Measurements from ENCODE around the gene CHFR. TPM values are rescaled to one million over a fixed set of nuclear protein-coding genes. Genes with fewer than 3 reads are reported as not detected.

CHFR gene
- total RNA-seq, 1 experiment from 2014 or later: 49.5 TPM

GRCh38 chr12:132834181-132834711 lies 53.2 kb downstream of the CHFR start:
- H3K4me1 Mint-ChIP-seq (ENCODE audit: low read depth, unreplicated experiment): no peaks in the 10 kb centered on the region
- peaks cover 28% of the 10 kb centered on the region for H3K36me3 Mint-ChIP-seq (ENCODE audit: insufficient read depth, unreplicated experiment)
- CTCF ChIA-PET: interaction anchor here (1.4 kb wide), 1 partner anchor 18 kb away, joined by 3 read pairs; no protein-coding TSS in a partner anchor
- H3K9me3 Mint-ChIP-seq (ENCODE audit: low read depth, unreplicated experiment): no peaks in the 10 kb centered on the region
- H3K27ac Mint-ChIP-seq (ENCODE audit: unreplicated experiment): no peak overlapping the region
- no peak for DNase-seq
- no peak overlapping the region for H3K4me3 Mint-ChIP-seq (ENCODE audit: low read depth, unreplicated experiment)
- no TSS peak for BruUV-seq (replicated peaks)
- intact Hi-C loops (cut with micrococcal nuclease; ENCODE audit: unreplicated experiment): no loop called here
- no peaks in the 10 kb centered on the region for H3K27me3 Mint-ChIP-seq (ENCODE audit: unreplicated experiment)
- TF ChIP-seq CTCF (IDR thresholded peaks at IDR 0.05; ENCODE audit: unreplicated experiment): no peak

DNA sequence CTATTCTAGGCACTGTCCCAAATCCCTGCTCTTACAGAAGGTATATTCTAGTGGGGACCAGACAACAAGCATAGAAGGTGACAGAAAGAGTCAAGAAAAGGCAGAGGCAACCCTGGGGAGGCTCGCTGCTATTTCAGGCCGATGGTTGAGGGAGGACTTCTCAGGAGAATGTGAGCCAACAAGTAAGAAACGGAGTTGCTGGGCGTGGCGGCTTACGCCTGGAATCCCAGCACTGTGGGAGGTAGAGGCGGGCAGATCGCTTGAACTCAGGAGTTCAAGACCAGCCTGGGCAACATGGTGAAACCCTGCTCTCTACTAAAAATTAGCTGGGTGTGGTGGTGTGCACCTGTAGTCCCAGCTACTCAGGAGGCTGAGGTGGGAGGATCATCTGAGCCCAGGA lies 54.1 kb downstream of the CHFR start:
- Mint-ChIP-seq H3K27ac (ENCODE audit: unreplicated experiment) (no peak overlapping the region), H3K27me3 (ENCODE audit: unreplicated experiment) (no peaks in the 10 kb centered on the region), H3K9me3 (ENCODE audit: low read depth, unreplicated experiment) (no peaks in the 10 kb centered on the region), H3K4me1 (ENCODE audit: low read depth, unreplicated experiment) (no peaks in the 10 kb centered on the region), H3K4me3 (ENCODE audit: low read depth, unreplicated experiment) (no peak overlapping the region), H3K36me3 (ENCODE audit: insufficient read depth, unreplicated experiment) (peaks cover 30% of the 10 kb centered on the region)
- no peak for TF ChIP-seq CTCF (IDR thresholded peaks at IDR 0.05; ENCODE audit: unreplicated experiment)
- intact Hi-C loops (cut with micrococcal nuclease; ENCODE audit: unreplicated experiment): no loop called here
- CTCF ChIA-PET: interaction anchor here (1.4 kb wide), 1 partner anchor 17 kb away, joined by 3 read pairs; no protein-coding TSS in a partner anchor
- DNase-seq: no peak
- BruUV-seq (replicated peaks): no TSS peak

- intact Hi-C loops (cut with micrococcal nuclease; ENCODE audit: unreplicated experiment): no loop called here
- TF ChIP-seq CTCF (IDR thresholded peaks at IDR 0.05; ENCODE audit: unreplicated experiment): no peak
- Mint-ChIP-seq H3K27ac (ENCODE audit: unreplicated experiment) (no peak overlapping the region), H3K4me1 (ENCODE audit: low read depth, unreplicated experiment) (peaks cover 5% of the 10 kb centered on the region), H3K4me3 (ENCODE audit: low read depth, unreplicated experiment) (no peak overlapping the region), H3K9me3 (ENCODE audit: low read depth, unreplicated experiment) (no peaks in the 10 kb centered on the region), H3K36me3 (ENCODE audit: insufficient read depth, unreplicated experiment) (peaks cover 36% of the 10 kb centered on the region), H3K27me3 (ENCODE audit: unreplicated experiment) (no peaks in the 10 kb centered on the region)
- CTCF ChIA-PET: interaction anchor here (0.6 kb wide), 1 partner anchor 180 kb away, joined by 8 read pairs; no protein-coding TSS in a partner anchor
- no TSS peak for BruUV-seq (replicated peaks)
- DNase-seq: no peak
These were observed 55.6 kb downstream of the CHFR start for GRCh38 chr12:132831771-132832170.

DNA sequence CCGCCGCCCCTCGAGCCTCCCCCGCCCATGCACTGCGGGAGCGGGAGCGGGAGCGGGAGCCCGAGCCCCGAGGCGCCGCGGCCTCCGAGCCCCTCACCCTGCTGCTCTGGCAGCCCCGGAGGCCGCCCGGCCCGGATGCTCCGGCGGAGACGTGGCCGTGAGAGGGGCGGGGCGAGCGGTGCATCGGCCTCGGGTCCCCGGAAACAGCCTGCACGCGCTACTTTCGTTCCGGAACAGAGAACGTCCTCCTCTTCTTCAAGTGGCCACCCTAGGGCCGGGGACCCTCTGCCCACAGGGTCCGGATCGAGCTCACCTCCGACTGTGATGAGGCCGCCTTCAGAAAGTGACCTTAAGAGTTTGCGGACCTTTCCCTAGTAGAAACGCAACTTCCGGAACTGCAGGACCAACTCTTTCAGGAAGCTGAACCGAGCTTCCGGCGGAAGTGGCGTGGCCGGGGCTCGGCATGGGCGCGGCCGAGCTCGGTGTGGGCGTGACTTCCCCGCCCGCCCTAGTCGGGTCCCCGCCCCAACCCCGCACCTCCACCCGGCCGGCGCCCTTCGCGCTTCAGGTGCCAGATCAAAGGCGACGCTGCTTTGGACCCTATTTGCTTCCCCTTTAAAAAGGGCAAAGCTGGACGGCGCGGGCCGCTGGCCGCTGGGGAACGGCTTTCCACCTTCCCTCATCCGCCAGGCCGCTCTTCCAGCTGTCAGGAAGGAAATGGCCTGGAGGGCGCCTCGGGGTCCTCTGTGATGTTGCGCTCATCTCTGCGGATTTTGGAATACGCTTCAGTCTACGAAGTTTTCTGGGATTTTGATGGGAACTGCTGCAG lies 58.5 kb downstream of the CHFR start, which contains the start of gene GOLGA3:
Gene GOLGA3 (minus strand): TSS at position 164 of the 829 bp plus-strand sequence. CDS start 6,741 bp downstream, outside the sequence.
- no peaks in the 10 kb centered on the region for H3K9me3 Mint-ChIP-seq (ENCODE audit: low read depth, unreplicated experiment)
- intact Hi-C loops (cut with micrococcal nuclease; ENCODE audit: unreplicated experiment): loop anchor here (5.0 kb wide), 1 partner anchor 253 kb away; the partner anchor contains the start of gene ZNF140
- peak within 1 kb of the TSS; percentile 100 for H3K27ac Mint-ChIP-seq (ENCODE audit: unreplicated experiment)
- DNase-seq: peak; percentile 98
- no peaks in the 10 kb centered on the region for H3K27me3 Mint-ChIP-seq (ENCODE audit: unreplicated experiment)
- BruUV-seq (replicated peaks): no TSS peak
- no peak for TF ChIP-seq CTCF (IDR thresholded peaks at IDR 0.05; ENCODE audit: unreplicated experiment)
- peaks cover 61% of the 10 kb centered on the region for H3K36me3 Mint-ChIP-seq (ENCODE audit: insufficient read depth, unreplicated experiment)
- CTCF ChIA-PET: interaction anchor here (0.6 to 1.2 kb wide), 3 partner anchors 128 to 301 kb away, joined by 3 to 6 read pairs (median 3); partner anchors contain the start of genes ZNF10, ZNF140 and ZNF891
- peak within 1 kb of the TSS; percentile 83 for H3K4me3 Mint-ChIP-seq (ENCODE audit: low read depth, unreplicated experiment)
- peaks cover 17% of the 10 kb centered on the region for H3K4me1 Mint-ChIP-seq (ENCODE audit: low read depth, unreplicated experiment)

Data from Calu3 (cell line).